CD4-positive, alpha-beta T cell treated with Interleukin-10 for 1 hour (primary cell): Measurements from ENCODE around the gene STAT4.

Source experiments
- DNase-seq: peaks from one replicate; pipeline ENCODE4 v3.0.0-alpha.2; 2020

The STAT4 gene

GRCh38 chr2:191150600-191151330 is at the start of gene STAT4:
TSS of gene STAT4 (minus strand) at chr2:191150994. CDS start at chr2:191148203, 2,791 bp downstream.
- DNase-seq = peak; percentile 90

GRCh38 chr2:191199929-191200512 is 49.2 kb upstream of the STAT4 start:
- DNase-seq = no peak

- no peak for DNase-seq
These were observed 47.5 kb upstream of the STAT4 start for GRCh38 chr2:191198271-191198670.

GRCh38 chr2:191197096-191197495 is 46.3 kb upstream of the STAT4 start:
- no peak for DNase-seq

- DNase-seq = no peak
These were observed 44.2 kb upstream of the STAT4 start for GRCh38 chr2:191195021-191195420.

GRCh38 chr2:191190861-191191552 is 40.2 kb upstream of the STAT4 start:
- DNase-seq = no peak

GRCh38 chr2:191190435-191190834 is 39.6 kb upstream of the STAT4 start:
- no peak for DNase-seq

- peak; percentile 24 for DNase-seq
These were observed 38.4 kb upstream of the STAT4 start for GRCh38 chr2:191189112-191189635.

GRCh38 chr2:191188550-191189093 is 37.8 kb upstream of the STAT4 start:
- no peak for DNase-seq

- DNase-seq = no peak
These were observed 36.5 kb upstream of the STAT4 start for GRCh38 chr2:191187105-191187829.

GRCh38 chr2:191184457-191184856 is 33.7 kb upstream of the STAT4 start:
- no peak for DNase-seq

GRCh38 chr2:191183516-191183915 is 32.7 kb upstream of the STAT4 start:
- DNase-seq = no peak

GRCh38 chr2:191183081-191183480 is 32.3 kb upstream of the STAT4 start:
- no peak for DNase-seq

GRCh38 chr2:191180713-191181112 is 29.9 kb upstream of the STAT4 start:
- DNase-seq = no peak

GRCh38 chr2:191180276-191180675 is 29.5 kb upstream of the STAT4 start:
- DNase-seq = no peak

GRCh38 chr2:191178806-191179514 is 28.2 kb upstream of the STAT4 start:
- DNase-seq = no peak

- no peak for DNase-seq
These were observed 27.2 kb upstream of the STAT4 start for GRCh38 chr2:191177751-191178736.

- no peak for DNase-seq
These were observed 26.1 kb upstream of the STAT4 start for GRCh38 chr2:191176801-191177438.

GRCh38 chr2:191176305-191176704 is 25.5 kb upstream of the STAT4 start:
- no peak for DNase-seq

GRCh38 chr2:191174442-191174841 is 23.6 kb upstream of the STAT4 start:
- no peak for DNase-seq
